ENCODE results near the gene HECTD4. TPM values are rescaled to one million over a fixed set of nuclear protein-coding genes. Genes with fewer than 3 reads are reported as not detected.
"Not testable (repeated sequence)": the region's sequence is repeated elsewhere in the genome, so short reads cannot be mapped to it uniquely, and the experiment has no call there.

The HECTD4 gene
- total RNA-seq, 1 experiment from 2014 or later = 5.1 TPM

- DNase-seq (ENCODE audit: low spot score) = not testable (repeated sequence)
Observed at GRCh38 chr12:112407683-112408082, 25.5 kb upstream of the HECTD4 start.

- DNase-seq (ENCODE audit: low spot score) = no peak
Observed at GRCh38 chr12:112406519-112407488, 24.6 kb upstream of the HECTD4 start.

- DNase-seq (ENCODE audit: low spot score) = no peak
Observed at GRCh38 chr12:112401903-112402498, 19.8 kb upstream of the HECTD4 start.

GRCh38 chr12:112401054-112401453, 18.8 kb upstream of the HECTD4 start:
- no peak for DNase-seq (ENCODE audit: low spot score)

GRCh38 chr12:112393328-112393727, 11.1 kb upstream of the HECTD4 start:
- no peak for DNase-seq (ENCODE audit: low spot score)

GRCh38 chr12:112389922-112390654, 7.9 kb upstream of the HECTD4 start:
- not testable (repeated sequence) for DNase-seq (ENCODE audit: low spot score)

- DNase-seq (ENCODE audit: low spot score) = no peak
Observed at GRCh38 chr12:112389228-112389627, 7.0 kb upstream of the HECTD4 start.

- DNase-seq (ENCODE audit: low spot score) = no peak
Observed at GRCh38 chr12:112386726-112387125, 4.5 kb upstream of the HECTD4 start.

GRCh38 chr12:112382866-112383265, 635 bp upstream of the HECTD4 start:
- no peak for DNase-seq (ENCODE audit: low spot score)

- DNase-seq (ENCODE audit: low spot score) = no peak
Observed at GRCh38 chr12:112381406-112381882, 787 bp downstream of the HECTD4 start.

GRCh38 chr12:112380663-112381405, 1.4 kb downstream of the HECTD4 start:
- DNase-seq (ENCODE audit: low spot score) = no peak

GRCh38 chr12:112375105-112375504, 7.1 kb downstream of the HECTD4 start:
- DNase-seq (ENCODE audit: low spot score) = no peak

- DNase-seq (ENCODE audit: low spot score) = no peak
Observed at GRCh38 chr12:112374166-112374740, 8.0 kb downstream of the HECTD4 start.

GRCh38 chr12:112370868-112371510, 11.2 kb downstream of the HECTD4 start:
- no peak for DNase-seq (ENCODE audit: low spot score)

- no peak for DNase-seq (ENCODE audit: low spot score)
Observed at GRCh38 chr12:112370199-112370598, 12.0 kb downstream of the HECTD4 start.

- DNase-seq (ENCODE audit: low spot score) = no peak
Observed at GRCh38 chr12:112368856-112369255, 13.4 kb downstream of the HECTD4 start.

GRCh38 chr12:112367965-112368364, 14.3 kb downstream of the HECTD4 start:
- no peak for DNase-seq (ENCODE audit: low spot score)

GRCh38 chr12:112362310-112362709, 19.9 kb downstream of the HECTD4 start:
- DNase-seq (ENCODE audit: low spot score) = no peak

- DNase-seq (ENCODE audit: low spot score) = no peak
Observed at GRCh38 chr12:112361271-112361670, 21.0 kb downstream of the HECTD4 start.

GRCh38 chr12:112359290-112359689, 22.9 kb downstream of the HECTD4 start:
- DNase-seq (ENCODE audit: low spot score) = no peak

GRCh38 chr12:112357214-112357613, 25.0 kb downstream of the HECTD4 start:
- DNase-seq (ENCODE audit: low spot score) = no peak
